IPS-15b (cell line): ENCODE data around the gene LARP6.

Experiments
- H3K27me3 ChIP-seq: one replicate; pipeline ENCODE4 v1.6.1; 2013; ENCODE audit warnings: low read length; ENCODE audit not compliant: control insufficient read depth, insufficient read depth
- H3K36me3 ChIP-seq: one replicate; pipeline ENCODE4 v1.6.1; 2013; ENCODE audit warnings: low read length; ENCODE audit not compliant: control insufficient read depth, insufficient read depth
- H3K4me1 ChIP-seq: one replicate; pipeline ENCODE4 v1.6.1; 2013; ENCODE audit warnings: mild to moderate bottlenecking, low read length; ENCODE audit not compliant: control insufficient read depth, insufficient read depth
- H3K4me3 ChIP-seq: one replicate; pipeline ENCODE4 v1.5.1; 2013; ENCODE audit warnings: low read depth, low read length
- H3K9ac ChIP-seq: one replicate; pipeline ENCODE4 v1.6.1; 2013; ENCODE audit warnings: low read depth, mild to moderate bottlenecking, low read length
- H3K9me3 ChIP-seq: one replicate; pipeline ENCODE4 v1.6.1; 2013; ENCODE audit warnings: mild to moderate bottlenecking, low read length; ENCODE audit not compliant: control insufficient read depth, insufficient read depth

Gene LARP6

DNA sequence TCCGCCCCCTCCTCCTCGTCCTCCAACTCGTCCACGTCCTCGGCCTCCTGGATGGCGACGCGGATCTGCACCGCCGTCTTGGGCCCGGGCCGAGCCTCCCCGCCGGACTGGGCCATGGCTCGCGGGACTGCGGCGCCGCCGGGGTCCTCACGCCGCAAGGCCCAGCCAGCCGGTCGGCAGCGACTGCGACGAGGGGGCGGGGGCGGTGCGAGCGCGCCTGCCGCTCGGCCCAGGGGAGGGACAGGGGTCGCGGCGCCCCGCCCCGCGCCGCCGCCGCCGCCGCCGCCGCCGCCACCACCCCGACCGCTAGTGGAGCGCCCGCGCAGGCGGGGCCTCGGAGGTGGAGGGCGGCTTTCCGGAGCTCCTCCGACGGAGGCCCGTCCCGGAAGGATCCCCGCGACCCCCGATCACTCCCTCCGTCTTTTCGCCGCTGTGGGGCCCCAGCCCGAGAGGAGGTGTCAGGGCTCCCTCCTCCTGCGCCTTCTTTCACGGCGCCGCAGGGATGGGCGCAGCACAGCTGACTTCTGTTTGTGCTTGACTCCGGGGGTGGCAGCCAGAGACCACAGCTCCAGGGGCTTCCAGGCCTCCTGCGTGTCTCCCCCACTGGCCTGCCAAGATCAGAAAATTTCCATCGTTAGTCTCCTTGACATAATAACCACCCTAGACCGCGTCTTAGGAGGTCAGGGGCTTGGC, at the start of gene LARP6:
LARP6 (minus strand) TSS at position 185 of the 693 bp plus-strand sequence; CDS start at position 116, 69 bp downstream.
- peaks cover 6% of the 10 kb centered on the region for H3K4me1 ChIP-seq
- H3K4me3 ChIP-seq, result peak within 1 kb of the TSS; percentile 90
- H3K36me3 ChIP-seq, result no peaks in the 10 kb centered on the region
- no peaks in the 10 kb centered on the region for H3K9me3 ChIP-seq
- peaks cover 11% of the 10 kb centered on the region for H3K27me3 ChIP-seq
- H3K9ac ChIP-seq, result peak within 1 kb of the TSS; percentile 70

DNA sequence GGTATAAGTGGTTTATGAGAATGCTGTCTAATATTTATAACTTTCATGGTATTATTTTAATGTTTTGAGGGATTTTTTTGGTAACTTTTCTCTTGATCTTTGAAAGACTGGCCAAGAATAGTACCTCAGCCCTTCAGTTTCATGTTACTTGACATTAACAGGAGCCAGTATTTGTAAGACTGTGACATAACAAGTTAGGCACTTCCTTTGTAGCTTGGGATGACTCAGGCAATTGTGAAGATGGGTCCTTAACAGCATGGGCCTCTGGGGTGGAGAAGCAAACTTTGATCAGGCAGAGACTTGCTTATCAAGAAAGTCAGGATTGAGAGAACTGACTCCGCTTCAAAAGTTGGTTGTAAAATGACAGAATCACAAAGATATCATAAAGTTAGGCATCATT, 48.1 kb upstream of the LARP6 start:
- Histone ChIP-seq H3K36me3 (no peaks in the 10 kb centered on the region), H3K9ac (no peak overlapping the region), H3K27me3 (no peaks in the 10 kb centered on the region), H3K4me3 (no peak overlapping the region), H3K4me1 (no peaks in the 10 kb centered on the region), H3K9me3 (no peaks in the 10 kb centered on the region)

DNA sequence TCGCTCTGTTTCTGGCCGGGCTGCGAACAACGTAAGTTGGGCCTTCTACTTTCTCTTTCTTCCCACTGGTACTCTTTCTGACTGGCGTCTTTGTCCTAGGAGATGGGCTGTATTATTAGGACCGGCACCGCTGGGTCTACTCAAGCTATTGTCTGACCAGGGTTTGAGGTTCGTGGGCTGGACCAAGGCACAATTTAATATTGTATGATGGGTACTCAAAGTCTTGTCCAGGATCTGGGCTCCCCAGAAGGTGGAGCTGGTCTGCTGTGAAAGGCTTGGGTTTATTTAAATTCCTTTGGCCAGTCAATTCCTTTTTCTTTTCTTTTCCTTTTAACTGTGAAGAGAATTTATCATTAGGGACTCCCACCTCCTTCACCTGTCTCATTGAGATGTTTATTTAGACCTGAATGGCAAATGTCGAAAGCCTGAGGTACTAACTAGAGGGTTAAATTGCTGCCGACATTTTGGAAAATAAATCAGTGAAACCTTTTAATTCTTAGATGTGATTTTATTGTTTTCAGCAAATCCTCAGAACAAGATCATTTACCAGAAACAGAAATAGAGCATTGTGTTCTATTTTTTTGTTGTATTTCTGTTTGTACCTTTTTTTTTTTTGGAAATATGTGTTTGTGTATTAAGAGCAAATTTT, 39.1 kb upstream of the LARP6 start:
- no peaks in the 10 kb centered on the region for H3K27me3 ChIP-seq
- peak overlapping the region; percentile 68 for H3K4me3 ChIP-seq
- H3K9ac ChIP-seq, result no peak overlapping the region
- H3K36me3 ChIP-seq, result no peaks in the 10 kb centered on the region
- no peaks in the 10 kb centered on the region for H3K4me1 ChIP-seq
- H3K9me3 ChIP-seq, result no peaks in the 10 kb centered on the region

DNA sequence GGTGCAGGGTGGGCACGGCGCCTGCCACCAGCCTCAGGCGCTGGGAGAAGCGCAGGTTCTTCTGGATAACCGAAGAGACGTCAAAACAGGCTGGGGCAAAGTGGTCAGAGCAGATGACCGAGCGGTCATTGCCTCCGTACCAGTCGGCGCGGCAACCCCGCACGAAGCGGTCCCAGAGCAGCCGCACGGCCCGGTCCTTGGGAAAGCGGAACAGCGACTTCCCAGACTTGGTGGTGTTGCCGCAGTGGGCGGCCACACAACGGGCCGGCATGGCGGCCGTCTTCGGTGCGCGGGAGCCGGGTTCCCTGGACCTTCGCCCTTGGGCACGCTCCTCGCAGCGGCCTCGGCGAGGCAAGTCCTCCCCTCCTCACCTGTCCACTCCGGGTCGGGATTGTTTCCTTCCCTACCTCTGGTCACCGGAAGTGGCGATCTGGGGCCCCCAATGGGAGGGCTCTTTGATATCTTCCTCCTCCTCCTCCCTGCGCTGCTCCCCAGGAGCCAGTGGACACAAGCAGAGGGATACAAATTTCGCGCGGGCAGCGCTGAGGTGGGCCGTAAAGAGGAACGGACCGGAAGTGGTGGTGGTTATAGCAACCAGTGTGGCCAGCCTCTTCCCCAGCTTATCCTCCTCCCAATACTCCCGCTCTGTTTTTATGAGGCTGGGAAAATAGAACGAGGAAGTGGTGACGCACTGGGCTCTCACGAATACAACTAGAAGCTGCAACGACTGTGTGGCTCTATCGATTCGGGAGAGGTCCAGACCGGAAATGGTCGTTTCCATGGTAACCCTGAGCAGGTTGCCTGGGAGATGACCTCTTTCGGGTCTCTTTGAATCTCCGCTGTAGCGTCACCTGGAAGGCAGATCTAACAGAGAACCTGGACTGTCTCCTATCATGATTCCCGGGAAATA, 38.3 kb upstream of the LARP6 start, which contains the start of the genes LRRC49 and THAP10:
LRRC49 (plus strand) TSS at position 825 of the 910 bp plus-strand sequence; CDS start at position 894, 69 bp downstream.
THAP10 (minus strand) TSS at position 432 of the 910 bp plus-strand sequence; CDS start at position 271, 161 bp downstream.
- H3K9ac ChIP-seq, result peak within 1 kb of the TSS; percentile 75
- H3K4me1 ChIP-seq, result no peaks in the 10 kb centered on the region
- H3K4me3 ChIP-seq, result peak within 1 kb of the TSS; percentile 68
- H3K27me3 ChIP-seq, result no peaks in the 10 kb centered on the region
- H3K36me3 ChIP-seq, result no peaks in the 10 kb centered on the region
- no peaks in the 10 kb centered on the region for H3K9me3 ChIP-seq

DNA sequence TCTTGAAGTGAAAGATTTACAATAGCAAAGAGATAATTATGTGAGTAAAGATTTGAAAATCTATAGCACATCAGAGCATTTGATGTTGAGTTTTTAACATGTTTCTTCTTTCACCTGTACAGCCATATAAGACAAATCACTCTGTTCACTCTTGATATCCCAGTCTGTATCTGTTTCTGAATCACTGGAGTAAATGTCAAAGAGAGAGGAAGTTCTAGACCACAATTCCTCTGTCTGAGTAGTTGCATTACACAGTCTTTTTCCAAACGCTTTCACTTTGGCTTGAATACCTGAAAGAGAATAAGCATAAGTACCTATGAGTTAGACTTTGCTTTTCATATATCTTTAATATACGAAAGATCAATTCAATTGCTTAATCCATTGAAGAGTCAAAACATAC, 28.4 kb upstream of the LARP6 start:
- Histone ChIP-seq H3K36me3 (no peaks in the 10 kb centered on the region), H3K9me3 (no peaks in the 10 kb centered on the region), H3K9ac (no peak overlapping the region), H3K4me3 (no peak overlapping the region), H3K27me3 (no peaks in the 10 kb centered on the region), H3K4me1 (no peaks in the 10 kb centered on the region)

DNA sequence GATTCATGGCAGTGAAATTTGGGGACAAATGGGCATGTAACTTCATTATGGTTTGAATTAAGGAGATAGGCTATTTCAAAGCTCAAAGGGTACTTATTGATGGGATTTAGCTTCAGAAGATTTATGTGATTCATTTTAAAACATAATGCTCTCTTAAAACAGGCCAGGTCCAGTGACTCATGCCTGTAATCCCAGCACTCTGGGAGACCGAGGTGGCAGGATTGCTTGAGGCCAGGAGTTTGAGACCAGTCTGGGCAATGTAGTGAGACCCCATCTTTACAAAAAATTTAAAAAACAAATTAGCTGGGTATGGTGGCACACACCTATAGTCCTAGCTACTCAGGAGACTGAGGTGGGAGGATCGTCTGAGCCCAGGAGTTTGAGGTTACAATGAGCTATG, 26.8 kb upstream of the LARP6 start:
- H3K4me3 ChIP-seq, result no peak overlapping the region
- no peaks in the 10 kb centered on the region for H3K36me3 ChIP-seq
- no peak overlapping the region for H3K9ac ChIP-seq
- no peaks in the 10 kb centered on the region for H3K4me1 ChIP-seq
- no peaks in the 10 kb centered on the region for H3K27me3 ChIP-seq
- H3K9me3 ChIP-seq, result no peaks in the 10 kb centered on the region

DNA sequence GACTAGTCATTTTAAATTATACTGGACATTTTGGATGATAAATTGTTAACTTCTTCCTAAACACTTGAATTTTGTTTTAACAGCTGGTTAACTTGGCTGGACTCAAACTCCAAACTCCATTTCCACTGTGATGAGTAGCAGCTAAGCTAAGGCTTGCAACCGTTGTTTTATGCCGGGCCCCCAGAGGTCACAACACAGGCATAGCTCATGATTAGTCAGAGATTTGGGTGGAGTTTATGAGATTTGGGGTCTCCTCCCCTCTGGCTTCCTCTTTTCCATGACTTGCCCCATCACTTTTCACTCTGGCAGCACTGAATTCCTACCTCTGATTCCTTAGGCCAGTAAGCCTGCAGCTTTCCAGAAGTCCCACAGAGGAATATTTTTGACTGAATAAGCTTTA, 25.4 kb upstream of the LARP6 start:
- H3K27me3 ChIP-seq, result no peaks in the 10 kb centered on the region
- H3K9ac ChIP-seq, result no peak overlapping the region
- no peaks in the 10 kb centered on the region for H3K4me1 ChIP-seq
- no peaks in the 10 kb centered on the region for H3K9me3 ChIP-seq
- H3K4me3 ChIP-seq, result no peak overlapping the region
- no peaks in the 10 kb centered on the region for H3K36me3 ChIP-seq

DNA sequence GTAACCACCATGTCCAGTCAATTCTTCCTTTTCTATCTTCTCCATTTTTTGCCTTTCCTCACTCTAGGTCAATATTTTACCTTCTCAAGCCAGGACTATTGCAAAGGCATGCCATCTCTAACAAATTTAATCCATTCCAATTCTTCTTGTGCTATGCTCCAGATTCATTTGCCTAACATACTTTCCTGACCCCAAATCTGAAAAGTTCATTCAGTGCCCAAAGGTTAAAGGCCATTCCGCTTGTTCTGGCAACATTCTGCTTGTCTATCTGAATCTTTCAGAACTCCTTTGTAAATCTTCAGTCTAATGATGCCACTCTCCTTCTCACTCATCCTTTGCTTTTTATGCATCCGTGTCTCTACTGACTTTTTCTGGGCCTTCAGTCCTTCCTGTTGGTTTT, 22.7 kb upstream of the LARP6 start:
- Histone ChIP-seq H3K9me3 (no peaks in the 10 kb centered on the region), H3K9ac (no peak overlapping the region), H3K36me3 (no peaks in the 10 kb centered on the region), H3K27me3 (no peaks in the 10 kb centered on the region), H3K4me3 (no peak overlapping the region), H3K4me1 (no peaks in the 10 kb centered on the region)

DNA sequence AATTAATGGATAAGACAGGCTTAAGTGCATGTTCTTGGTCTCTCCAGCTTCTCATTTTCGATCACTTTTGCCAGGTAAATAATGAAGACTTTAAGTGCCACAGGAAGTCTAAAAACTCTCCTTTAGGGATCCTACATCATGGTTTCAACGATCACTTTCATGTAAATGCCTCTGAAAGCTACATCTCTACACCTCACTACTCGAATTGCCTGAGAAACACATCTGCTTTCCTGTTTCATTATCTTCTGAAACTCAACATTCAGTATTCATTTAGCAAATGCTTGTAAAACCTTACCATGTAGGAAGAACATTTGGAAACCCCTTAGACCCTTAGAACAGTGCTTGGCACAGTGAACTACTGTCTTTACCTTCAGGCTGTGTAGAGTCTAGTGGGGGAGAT, 22.1 kb upstream of the LARP6 start:
- H3K4me1 ChIP-seq, result no peaks in the 10 kb centered on the region
- H3K36me3 ChIP-seq, result no peaks in the 10 kb centered on the region
- H3K9me3 ChIP-seq, result no peaks in the 10 kb centered on the region
- no peak overlapping the region for H3K9ac ChIP-seq
- no peak overlapping the region for H3K4me3 ChIP-seq
- H3K27me3 ChIP-seq, result no peaks in the 10 kb centered on the region

DNA sequence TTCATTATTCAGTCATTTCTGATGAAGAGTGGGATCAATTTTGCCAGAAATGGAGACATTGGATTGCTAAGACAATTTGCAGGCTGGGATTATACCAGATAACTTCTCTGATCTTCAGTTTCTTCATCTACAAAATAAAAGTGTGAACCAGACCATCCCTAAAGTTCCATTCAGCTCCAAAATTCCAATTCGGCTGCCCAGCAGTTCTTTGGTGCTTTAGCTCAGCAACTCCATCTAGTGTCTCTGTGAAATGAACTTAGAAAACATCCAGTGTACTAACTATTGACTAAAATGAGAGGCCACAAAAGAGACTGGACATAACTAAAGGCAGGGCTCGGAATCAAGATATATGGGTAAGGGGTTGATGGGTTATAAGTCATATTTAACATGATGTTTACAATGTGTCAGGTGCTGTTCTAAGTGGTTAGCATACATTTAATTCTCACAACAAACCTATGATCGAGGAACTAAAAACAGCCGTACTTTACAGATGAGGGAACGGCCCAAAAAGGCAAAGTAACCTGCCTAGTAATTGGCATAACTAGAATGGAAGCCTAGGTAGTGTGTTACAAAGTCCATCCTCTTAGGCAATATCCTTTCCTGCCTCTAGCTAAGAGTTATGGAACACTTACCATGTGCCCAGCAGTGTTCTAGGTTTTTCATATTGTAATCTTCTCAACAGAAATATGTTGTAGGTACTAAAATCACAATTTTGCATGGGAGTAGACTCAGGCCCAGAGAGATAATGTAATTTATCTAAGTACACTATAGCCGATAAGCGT, 21.2 kb upstream of the LARP6 start:
- Histone ChIP-seq H3K27me3 (no peaks in the 10 kb centered on the region), H3K4me1 (no peaks in the 10 kb centered on the region), H3K9ac (no peak overlapping the region), H3K4me3 (no peak overlapping the region), H3K9me3 (no peaks in the 10 kb centered on the region), H3K36me3 (no peaks in the 10 kb centered on the region)
